ENCODE measurements around the gene ZNF775.

The ZNF775 gene

GRCh38 chr7:150342121-150342408 is 37.1 kb upstream of the ZNF775 start:
- no peaks in the 10 kb centered on the region for H3K9me3 ChIP-seq (ENCODE audit: severe bottlenecking)
- H3K27ac ChIP-seq, result no peak overlapping the region
- DNase-seq, result no peak
- no peak for TF ChIP-seq CTCF (IDR thresholded peaks at IDR 0.05; ENCODE audit: low read depth, low read length)
- peaks cover 9% of the 10 kb centered on the region for H3K36me3 ChIP-seq
- no peak overlapping the region for H3K4me3 ChIP-seq (ENCODE audit: low read depth, low read length)
- H3K27me3 ChIP-seq (ENCODE audit: insufficient read depth, low read depth, severe bottlenecking), result no peaks in the 10 kb centered on the region

GRCh38 chr7:150343225-150343624 is 35.9 kb upstream of the ZNF775 start:
- Histone ChIP-seq H3K36me3 (no peaks in the 10 kb centered on the region; the same call in 1 of the 2 replicates), H3K27ac (no peak overlapping the region), H3K4me3 (ENCODE audit: low read depth, low read length) (no peak overlapping the region), H3K27me3 (ENCODE audit: insufficient read depth, low read depth, severe bottlenecking) (no peaks in the 10 kb centered on the region), H3K9me3 (ENCODE audit: severe bottlenecking) (no peaks in the 10 kb centered on the region)
- DNase-seq, result no peak
- no peak for TF ChIP-seq CTCF (IDR thresholded peaks at IDR 0.05; ENCODE audit: low read depth, low read length)

GRCh38 chr7:150344299-150344698 is 34.8 kb upstream of the ZNF775 start:
- H3K36me3 ChIP-seq, result no peaks in the 10 kb centered on the region
- no peak overlapping the region for H3K27ac ChIP-seq
- no peak for DNase-seq
- TF ChIP-seq CTCF (IDR thresholded peaks at IDR 0.05; ENCODE audit: low read depth, low read length), result no peak
- no peaks in the 10 kb centered on the region for H3K27me3 ChIP-seq (ENCODE audit: insufficient read depth, low read depth, severe bottlenecking)
- H3K9me3 ChIP-seq (ENCODE audit: severe bottlenecking), result no peaks in the 10 kb centered on the region
- H3K4me3 ChIP-seq (ENCODE audit: low read depth, low read length), result no peak overlapping the region

GRCh38 chr7:150345012-150345411 is 34.1 kb upstream of the ZNF775 start:
- Histone ChIP-seq H3K27me3 (ENCODE audit: insufficient read depth, low read depth, severe bottlenecking) (no peaks in the 10 kb centered on the region), H3K36me3 (no peaks in the 10 kb centered on the region), H3K27ac (no peak overlapping the region), H3K4me3 (ENCODE audit: low read depth, low read length) (no peak overlapping the region), H3K9me3 (ENCODE audit: severe bottlenecking) (no peaks in the 10 kb centered on the region)
- TF ChIP-seq CTCF (IDR thresholded peaks at IDR 0.05; ENCODE audit: low read depth, low read length), result no peak
- DNase-seq, result no peak

- no peak overlapping the region for H3K27ac ChIP-seq
- no peak overlapping the region for H3K4me3 ChIP-seq (ENCODE audit: low read depth, low read length)
- H3K36me3 ChIP-seq, result no peaks in the 10 kb centered on the region
- no peak for TF ChIP-seq CTCF (IDR thresholded peaks at IDR 0.05; ENCODE audit: low read depth, low read length)
- H3K9me3 ChIP-seq (ENCODE audit: severe bottlenecking), result no peaks in the 10 kb centered on the region
- no peak for DNase-seq
- H3K27me3 ChIP-seq (ENCODE audit: insufficient read depth, low read depth, severe bottlenecking), result no peaks in the 10 kb centered on the region
Measured at GRCh38 chr7:150346922-150347321, 32.2 kb upstream of the ZNF775 start.

GRCh38 chr7:150351587-150352194 is 27.4 kb upstream of the ZNF775 start:
- Histone ChIP-seq H3K27ac (no peak overlapping the region), H3K36me3 (no peaks in the 10 kb centered on the region), H3K4me3 (ENCODE audit: low read depth, low read length) (no peak overlapping the region), H3K27me3 (ENCODE audit: insufficient read depth, low read depth, severe bottlenecking) (no peaks in the 10 kb centered on the region), H3K9me3 (ENCODE audit: severe bottlenecking) (no peaks in the 10 kb centered on the region)
- no peak for TF ChIP-seq CTCF (IDR thresholded peaks at IDR 0.05; ENCODE audit: low read depth, low read length)
- no peak for DNase-seq

Measured in WERI-Rb-1 (cell line).